ENCODE data around the gene ZBTB16.

GRCh38 chr11:114061681-114062049, 2.2 kb downstream of the ZBTB16 start:
- TF ChIP-seq ZFP36L1 (CRISPR knock-in tag; IDR thresholded peaks at IDR 0.05) (no peak), CTCF (CRISPR knock-in tag; IDR thresholded peaks at IDR 0.05) (no peak), NFE2 (CRISPR knock-in tag; IDR thresholded peaks at IDR 0.05) (no peak)

Data from HepG2 (cell line).